Spinal cord (tissue), 10 donors: ENCODE measurements around the gene TCOF1. TPM values are rescaled to one million over a fixed set of nuclear protein-coding genes. Genes with fewer than 3 reads are reported as not detected.

Experiments used
- DNase-seq, 6 donors: peaks; one replicate each; pipeline versions ENCODE4 v3.0.0 to v3.0.0-alpha.2; 2013 to 2015; ENCODE audit warnings: low spot score in 6 of 6, low read depth in 4 of 6
- H3K27ac ChIP-seq: one replicate; pipeline ENCODE4 v1.5.1; 2013; ENCODE audit warnings: low read depth, low read length, control low read depth
- H3K27me3 ChIP-seq: one replicate; pipeline ENCODE4 v1.6.1; 2013; ENCODE audit warnings: low read length; ENCODE audit not compliant: control insufficient read depth, insufficient read depth
- H3K36me3 ChIP-seq: one replicate; pipeline ENCODE4 v1.6.1; 2013; ENCODE audit warnings: low read length; ENCODE audit not compliant: control insufficient read depth, insufficient read depth
- H3K4me1 ChIP-seq: one replicate; pipeline ENCODE4 v1.6.1; 2013; ENCODE audit warnings: low read length; ENCODE audit not compliant: control insufficient read depth, insufficient read depth
- H3K4me3 ChIP-seq: one replicate; pipeline ENCODE4 v1.5.1; 2013; ENCODE audit warnings: low read depth, low read length, control low read depth
- H3K9me3 ChIP-seq: one replicate; pipeline ENCODE4 v1.6.1; 2013; ENCODE audit warnings: low read length; ENCODE audit not compliant: control insufficient read depth, insufficient read depth
- WGBS: methylation state at CpG from one replicate; pipeline ENCODE4 v1.1.5; 2013; ENCODE audit warnings: missing lambda C conversion rate; ENCODE audit not compliant: insufficient coverage; 5-methylcytosine and 5-hydroxymethylcytosine counted together
- polyA plus RNA-seq, 2 donors: library from polyadenylated mRNA; unstranded; fragments of 120-200 nt; gene quantifications; one replicate each; pipeline ENCODE4 v1.2.1, GENCODE V29; 2013; ENCODE audit not compliant: insufficient read length in 2 of 2
- total RNA-seq, 2 donors: library from RNA; depleted of rRNA in 1 of 2; stranded (reverse); fragments of 120-200 nt in 1 of 2; fragments of >200 nt in 1 of 2; gene quantifications; one replicate each; pipeline versions ENCODE4 v1.2.3 to v1.2.4, GENCODE V29; 2013 to 2014
- donor health status: healthy.

Gene TCOF1
- total and polyA plus RNA-seq, 4 donors, result 8.7 to 26.3 (median 22.4) TPM

GRCh38 chr5:150358261-150359095, 981 bp downstream of the TCOF1 start:
- Histone ChIP-seq H3K27me3 (no peaks in the 10 kb centered on the region), H3K4me3 (peak overlapping the region; percentile 73), H3K36me3 (peaks cover 27% of the 10 kb centered on the region), H3K9me3 (no peaks in the 10 kb centered on the region), H3K4me1 (peaks cover 15% of the 10 kb centered on the region), H3K27ac (no peak overlapping the region)
- DNase-seq, result no peak
- WGBS, result 54% methylated on average over 20 of the region's 23 CpGs

GRCh38 chr5:150361301-150361700, 3.8 kb downstream of the TCOF1 start:
- Histone ChIP-seq H3K4me1 (peaks cover 15% of the 10 kb centered on the region), H3K27ac (no peak overlapping the region), H3K4me3 (no peak overlapping the region), H3K27me3 (no peaks in the 10 kb centered on the region), H3K9me3 (no peaks in the 10 kb centered on the region), H3K36me3 (peaks cover 53% of the 10 kb centered on the region)
- WGBS, result no CpG with 5 or more reads among the region's 1 CpG
- no peak for DNase-seq

GRCh38 chr5:150363185-150363584, 5.7 kb downstream of the TCOF1 start:
- no peak for DNase-seq
- H3K36me3 ChIP-seq, result peaks cover 67% of the 10 kb centered on the region
- WGBS, result 100% methylated on average over 1 of the region's 2 CpGs

GRCh38 chr5:150364004-150364403, 6.5 kb downstream of the TCOF1 start:
- H3K27ac ChIP-seq, result no peak overlapping the region
- H3K27me3 ChIP-seq, result no peaks in the 10 kb centered on the region
- WGBS, result 99% methylated on average over 7 of the region's 9 CpGs
- H3K9me3 ChIP-seq, result no peaks in the 10 kb centered on the region
- no peak overlapping the region for H3K4me3 ChIP-seq
- no peak for DNase-seq
- peaks cover 72% of the 10 kb centered on the region for H3K36me3 ChIP-seq
- H3K4me1 ChIP-seq, result no peaks in the 10 kb centered on the region

More at GRCh38 chr5:150363185-150363584, 5.7 kb downstream of the TCOF1 start:
- peaks cover 6% of the 10 kb centered on the region for H3K4me1 ChIP-seq
- H3K4me3 ChIP-seq, result no peak overlapping the region
- no peaks in the 10 kb centered on the region for H3K27me3 ChIP-seq
- no peak overlapping the region for H3K27ac ChIP-seq
- no peaks in the 10 kb centered on the region for H3K9me3 ChIP-seq

DNA sequence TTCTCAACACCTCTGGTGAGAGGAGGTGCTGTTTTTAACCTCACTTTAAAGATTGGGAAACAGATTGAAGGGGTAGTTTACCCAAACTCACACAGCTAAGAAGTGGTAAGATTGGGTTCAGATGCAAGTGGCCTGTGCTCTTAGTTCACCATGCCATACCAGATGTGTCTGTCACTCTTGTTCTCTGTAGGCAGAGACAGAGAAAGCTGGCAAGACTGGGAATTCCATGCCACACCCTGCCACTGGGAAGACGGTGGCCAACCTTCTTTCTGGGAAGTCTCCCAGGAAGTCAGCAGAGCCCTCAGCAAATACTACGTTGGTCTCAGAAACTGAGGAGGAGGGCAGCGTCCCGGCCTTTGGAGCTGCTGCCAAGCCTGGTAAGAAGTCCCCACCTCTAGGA, 11.0 kb downstream of the TCOF1 start:
- no peak overlapping the region for H3K4me3 ChIP-seq
- H3K9me3 ChIP-seq, result no peaks in the 10 kb centered on the region
- no peaks in the 10 kb centered on the region for H3K27me3 ChIP-seq
- H3K4me1 ChIP-seq, result no peaks in the 10 kb centered on the region
- H3K36me3 ChIP-seq, result peaks cover 87% of the 10 kb centered on the region
- WGBS, result 92% methylated on average over 4 of the region's 4 CpGs
- H3K27ac ChIP-seq, result no peak overlapping the region
- DNase-seq, result no peak

- Histone ChIP-seq H3K4me3 (no peak overlapping the region), H3K36me3 (peaks cover 93% of the 10 kb centered on the region), H3K27ac (no peak overlapping the region), H3K27me3 (no peaks in the 10 kb centered on the region), H3K9me3 (no peaks in the 10 kb centered on the region), H3K4me1 (no peaks in the 10 kb centered on the region)
- 87% methylated on average over 3 of the region's 6 CpGs for WGBS
- DNase-seq, result no peak
Observed at GRCh38 chr5:150372639-150373038, 15.1 kb downstream of the TCOF1 start.

DNA sequence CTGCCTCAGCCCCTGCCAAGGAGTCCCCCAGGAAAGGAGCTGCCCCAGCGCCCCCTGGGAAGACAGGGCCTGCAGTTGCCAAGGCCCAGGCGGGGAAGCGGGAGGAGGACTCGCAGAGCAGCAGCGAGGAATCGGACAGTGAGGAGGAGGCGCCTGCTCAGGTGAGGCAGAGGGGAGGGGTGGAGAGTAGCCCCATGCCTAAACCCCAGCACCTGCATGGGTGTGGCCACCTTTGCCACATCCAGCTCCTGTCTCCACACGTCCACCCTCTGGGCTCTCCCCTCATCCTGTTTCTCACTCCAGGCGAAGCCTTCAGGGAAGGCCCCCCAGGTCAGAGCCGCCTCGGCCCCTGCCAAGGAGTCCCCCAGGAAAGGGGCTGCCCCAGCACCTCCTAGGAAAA, 17.2 kb downstream of the TCOF1 start:
- no peak for DNase-seq
- H3K4me1 ChIP-seq, result no peaks in the 10 kb centered on the region
- no peaks in the 10 kb centered on the region for H3K27me3 ChIP-seq
- H3K36me3 ChIP-seq, result peaks cover 94% of the 10 kb centered on the region
- no peak overlapping the region for H3K4me3 ChIP-seq
- no peaks in the 10 kb centered on the region for H3K9me3 ChIP-seq
- 95% methylated on average over 6 of the region's 11 CpGs for WGBS
- H3K27ac ChIP-seq, result no peak overlapping the region

GRCh38 chr5:150376799-150377771, 19.6 kb downstream of the TCOF1 start:
- DNase-seq, result no peak
- no peak overlapping the region for H3K4me3 ChIP-seq
- H3K27ac ChIP-seq, result no peak overlapping the region
- H3K9me3 ChIP-seq, result no peaks in the 10 kb centered on the region
- no peaks in the 10 kb centered on the region for H3K27me3 ChIP-seq
- no peaks in the 10 kb centered on the region for H3K4me1 ChIP-seq
- WGBS, result 84% methylated on average over 8 of the region's 10 CpGs
- H3K36me3 ChIP-seq, result peaks cover 98% of the 10 kb centered on the region

DNA sequence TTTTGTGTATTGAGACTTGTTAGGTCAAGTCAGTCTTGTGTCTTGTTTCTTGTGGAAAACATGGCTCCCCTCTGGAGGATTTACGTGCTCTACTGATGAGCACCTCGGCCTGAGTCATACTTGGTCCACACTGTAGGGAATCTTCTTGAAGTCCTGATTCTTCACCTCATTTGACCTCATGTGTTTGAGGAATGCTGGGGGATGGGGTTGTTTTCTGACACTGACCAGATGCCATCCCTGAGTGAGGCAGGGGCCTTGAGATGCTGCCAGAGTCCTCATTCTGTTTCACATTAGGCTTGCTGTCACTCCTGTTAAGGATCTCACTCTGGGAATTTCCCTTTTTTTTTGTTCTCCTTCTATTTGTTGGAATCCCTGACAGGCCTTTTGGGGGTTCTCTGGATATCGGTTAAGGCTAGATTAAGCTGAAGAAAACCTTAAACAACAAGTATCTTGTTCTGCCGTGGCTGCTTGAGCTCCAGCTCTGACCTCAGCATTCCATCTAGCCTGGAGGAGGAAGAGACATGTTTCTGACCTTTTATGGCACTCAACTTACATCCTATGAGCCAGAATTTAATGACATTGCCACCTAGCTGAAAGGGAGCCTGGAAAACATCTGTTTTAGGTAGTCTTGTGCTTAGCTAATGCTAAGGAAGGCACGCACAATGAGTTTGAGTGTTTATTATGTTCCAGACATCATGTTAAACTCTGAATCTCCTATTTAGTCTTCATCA, 20.6 kb downstream of the TCOF1 start:
- WGBS, result 100% methylated on average over 1 of the region's 5 CpGs
- Histone ChIP-seq H3K4me1 (no peaks in the 10 kb centered on the region), H3K27me3 (no peaks in the 10 kb centered on the region), H3K36me3 (peaks cover 98% of the 10 kb centered on the region), H3K27ac (no peak overlapping the region), H3K9me3 (no peaks in the 10 kb centered on the region), H3K4me3 (no peak overlapping the region)
- DNase-seq, result no peak
